ACC112 (cell line): ENCODE results near the gene TMEM54.

Source experiments
- H2AFZ ChIP-seq: fragments of 200-600 bp; sonication (generic); one replicate; pipeline ENCODE4 v1.6.0; 2017; ENCODE audit warnings: antibody characterized with exemption, low read length; ENCODE audit not compliant: unreplicated experiment
- H3K27ac ChIP-seq: fragments of 200-600 bp; sonication (generic); 2 replicates; pipeline ENCODE4 v1.5.1; 2014; ENCODE audit warnings: low read depth, mild to moderate bottlenecking, antibody characterized with exemption, low read length, moderate library complexity
- H3K27me3 ChIP-seq: fragments of 200-600 bp; sonication (generic); 2 replicates; pipeline ENCODE4 v1.6.1; 2014; ENCODE audit warnings: mild to moderate bottlenecking, antibody characterized with exemption, low read length, moderate library complexity, mixed read lengths; ENCODE audit not compliant: insufficient read depth
- H3K36me3 ChIP-seq: fragments of 200-600 bp; sonication (generic); 2 replicates; pipeline ENCODE4 v1.6.1; 2016; ENCODE audit warnings: mild to moderate bottlenecking, antibody characterized with exemption, low read length, moderate library complexity, mixed read lengths; ENCODE audit not compliant: insufficient read depth
- H3K4me1 ChIP-seq: fragments of 200-600 bp; sonication (generic); one replicate; pipeline ENCODE4 v1.6.1; 2016; ENCODE audit warnings: low read length, mixed read lengths; ENCODE audit not compliant: insufficient read depth, unreplicated experiment, control insufficient read depth
- H3K4me3 ChIP-seq: fragments of 200-600 bp; sonication (generic); 2 replicates; pipeline ENCODE4 v1.5.1; 2014; ENCODE audit warnings: mild to moderate bottlenecking, low read depth, low read length
- H3K79me2 ChIP-seq: fragments of 200-600 bp; sonication (generic); one replicate; pipeline ENCODE4 v1.6.0; 2016; ENCODE audit warnings: low read length; ENCODE audit not compliant: control insufficient read depth, unreplicated experiment, insufficient read depth

The TMEM54 gene

GRCh38 chr1:32869923-32870614 lies 31.1 kb downstream of the TMEM54 start:
- Histone ChIP-seq H2AFZ (no peak overlapping the region), H3K4me1 (no peaks in the 10 kb centered on the region), H3K27me3 (peaks cover 22% of the 10 kb centered on the region), H3K4me3 (peak overlapping the region; percentile 32; the same call in 1 of the 2 replicates), H3K79me2 (no peaks in the 10 kb centered on the region), H3K27ac (no peak overlapping the region), H3K36me3 (no peaks in the 10 kb centered on the region)

GRCh38 chr1:32868806-32869455 lies 32.3 kb downstream of the TMEM54 start:
- Histone ChIP-seq H3K79me2 (no peaks in the 10 kb centered on the region), H3K36me3 (no peaks in the 10 kb centered on the region), H3K27me3 (peaks cover 22% of the 10 kb centered on the region), H3K27ac (no peak overlapping the region), H3K4me3 (no peak overlapping the region), H3K4me1 (no peaks in the 10 kb centered on the region), H2AFZ (no peak overlapping the region)

- Histone ChIP-seq H3K27me3 (peaks cover 22% of the 10 kb centered on the region), H3K27ac (no peak overlapping the region), H3K79me2 (no peaks in the 10 kb centered on the region), H3K36me3 (no peaks in the 10 kb centered on the region), H2AFZ (no peak overlapping the region), H3K4me3 (no peak overlapping the region), H3K4me1 (no peaks in the 10 kb centered on the region)
Measured at GRCh38 chr1:32868085-32868484, 33.1 kb downstream of the TMEM54 start.

DNA sequence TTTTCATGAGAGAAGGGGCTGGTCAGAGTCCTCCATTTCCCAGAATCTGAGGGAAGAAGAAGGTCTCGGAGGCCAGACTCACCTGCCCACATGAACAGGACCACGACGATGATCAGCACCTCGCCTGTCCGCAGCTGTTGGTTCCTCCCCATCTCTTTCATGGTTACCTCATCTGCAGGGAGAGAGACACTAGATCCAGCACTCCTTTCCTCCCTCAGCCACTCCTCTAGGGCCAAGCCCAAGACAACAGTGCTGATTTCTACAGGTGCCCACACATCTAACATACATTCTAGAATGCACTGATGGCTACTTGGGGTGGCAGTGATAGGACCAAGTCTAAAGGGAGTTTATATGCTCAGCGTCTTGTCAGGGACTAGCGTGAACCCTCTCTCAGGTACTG lies 33.5 kb downstream of the TMEM54 start:
- no peak overlapping the region for H3K27ac ChIP-seq
- no peak overlapping the region for H2AFZ ChIP-seq
- no peaks in the 10 kb centered on the region for H3K4me1 ChIP-seq
- no peaks in the 10 kb centered on the region for H3K79me2 ChIP-seq
- peaks cover 22% of the 10 kb centered on the region for H3K27me3 ChIP-seq
- no peak overlapping the region for H3K4me3 ChIP-seq
- H3K36me3 ChIP-seq, result no peaks in the 10 kb centered on the region

- Histone ChIP-seq H3K4me1 (no peaks in the 10 kb centered on the region), H3K36me3 (no peaks in the 10 kb centered on the region), H3K79me2 (no peaks in the 10 kb centered on the region), H2AFZ (no peak overlapping the region), H3K27me3 (peaks cover 21% of the 10 kb centered on the region), H3K27ac (no peak overlapping the region), H3K4me3 (no peak overlapping the region)
Measured at GRCh38 chr1:32867151-32867550, 34.0 kb downstream of the TMEM54 start.

DNA sequence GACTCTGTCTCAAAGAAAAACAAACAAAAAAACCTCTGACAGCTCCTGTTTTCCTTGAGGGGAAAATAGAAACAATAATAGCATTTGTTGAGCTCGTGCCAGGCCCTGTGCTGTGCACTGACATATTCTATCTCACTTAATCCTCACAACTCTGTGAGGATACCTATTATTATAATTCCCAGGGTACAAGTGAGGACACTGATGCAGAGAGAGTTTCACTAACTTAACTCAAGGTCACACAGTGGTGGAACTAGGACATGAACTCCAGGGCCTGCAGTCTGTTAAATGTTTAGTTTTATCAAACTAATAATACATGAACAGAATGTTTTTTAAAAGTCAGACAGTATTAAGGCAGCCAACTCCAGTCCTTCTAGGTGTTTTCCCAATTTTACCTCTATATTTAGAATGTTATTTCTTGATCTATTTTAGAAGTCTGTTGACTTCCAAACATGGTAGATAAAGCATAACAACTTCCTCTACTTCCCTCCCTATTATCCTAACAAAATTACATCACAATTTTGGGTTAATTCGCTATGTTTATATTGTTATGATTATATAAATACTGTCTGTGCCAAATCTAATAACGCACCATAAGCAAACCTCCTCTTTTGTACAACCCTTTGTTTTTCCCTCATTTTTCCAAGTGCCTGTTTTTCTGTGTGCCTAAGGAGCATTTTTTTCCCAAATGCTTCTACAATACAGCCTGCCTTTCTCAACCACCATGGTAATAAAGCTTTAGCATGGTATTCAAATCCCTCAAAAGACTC lies 35.4 kb downstream of the TMEM54 start:
- Histone ChIP-seq H3K4me1 (peaks cover 10% of the 10 kb centered on the region), H3K36me3 (no peaks in the 10 kb centered on the region), H3K27ac (no peak overlapping the region), H3K27me3 (peaks cover 8% of the 10 kb centered on the region), H3K79me2 (no peaks in the 10 kb centered on the region), H3K4me3 (no peak overlapping the region), H2AFZ (no peak overlapping the region)

DNA sequence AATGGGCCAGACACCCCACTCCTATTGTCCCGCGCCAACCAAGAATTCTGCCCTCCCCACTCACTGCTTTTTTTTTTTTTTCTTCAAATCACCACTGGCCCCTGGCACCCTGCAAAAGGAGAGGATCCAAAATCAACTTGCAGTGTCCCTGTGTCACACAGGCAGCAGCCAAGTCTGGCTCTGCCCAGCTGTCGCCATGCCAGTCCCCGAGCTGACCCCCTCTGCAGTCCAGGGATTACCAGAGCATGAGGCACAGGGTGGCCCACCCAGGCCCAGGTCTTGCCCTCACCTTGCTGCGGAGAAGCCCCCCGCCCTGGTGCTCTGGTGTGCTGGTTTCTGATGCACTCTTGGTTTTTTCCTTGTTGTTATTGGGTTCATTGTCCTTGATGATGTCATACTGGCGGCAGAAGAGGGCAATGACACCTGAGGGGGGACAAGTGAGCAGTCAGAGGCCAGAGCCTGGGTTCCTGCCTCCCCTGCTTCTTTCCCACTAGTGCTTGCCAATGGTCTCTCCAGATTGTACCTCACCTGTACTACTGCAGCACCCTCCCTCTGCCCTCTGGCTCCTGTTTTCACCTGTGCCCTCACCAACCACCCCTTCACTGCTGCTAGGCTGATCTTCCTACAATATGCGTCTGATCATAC lies 36.7 kb downstream of the TMEM54 start:
- no peak overlapping the region for H3K27ac ChIP-seq
- H2AFZ ChIP-seq, result no peak overlapping the region
- H3K4me1 ChIP-seq, result peaks cover 10% of the 10 kb centered on the region
- H3K79me2 ChIP-seq, result no peaks in the 10 kb centered on the region
- no peak overlapping the region for H3K4me3 ChIP-seq
- 0 out of 2 replicates have a peak, but pooled peaks cover 2% of the 10 kb centered on the region for H3K36me3 ChIP-seq
- H3K27me3 ChIP-seq, result no peaks in the 10 kb centered on the region

DNA sequence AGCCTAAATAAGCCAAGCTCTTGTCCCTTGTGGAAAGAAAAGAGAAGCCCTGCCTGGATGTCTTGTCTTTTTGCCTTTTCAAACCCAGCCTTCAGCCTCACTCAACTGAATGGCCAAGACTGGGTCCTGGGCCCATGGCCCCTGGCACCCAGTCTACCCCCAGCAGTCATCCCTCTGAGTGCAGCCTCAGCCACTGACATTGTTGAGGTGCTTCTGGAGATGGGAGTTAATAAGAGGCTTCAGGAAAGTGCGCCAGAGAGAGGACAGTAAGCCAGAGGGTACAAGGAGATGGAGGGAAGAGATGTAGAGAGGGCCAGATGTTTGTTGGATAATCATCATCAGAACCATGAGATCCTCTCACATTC lies 37.3 kb downstream of the TMEM54 start:
- no peak overlapping the region for H3K4me3 ChIP-seq
- no peaks in the 10 kb centered on the region for H3K27me3 ChIP-seq
- 0 out of 2 replicates have a peak, but pooled peaks cover 3% of the 10 kb centered on the region for H3K36me3 ChIP-seq
- H3K27ac ChIP-seq, result no peak overlapping the region
- no peak overlapping the region for H2AFZ ChIP-seq
- no peaks in the 10 kb centered on the region for H3K79me2 ChIP-seq
- H3K4me1 ChIP-seq, result peaks cover 10% of the 10 kb centered on the region

- H3K36me3 ChIP-seq, result 0 out of 2 replicates have a peak, but pooled peaks cover 3% of the 10 kb centered on the region
- H3K27me3 ChIP-seq, result no peaks in the 10 kb centered on the region
- H3K27ac ChIP-seq, result no peak overlapping the region
- H3K4me1 ChIP-seq, result peaks cover 10% of the 10 kb centered on the region
- no peak overlapping the region for H3K4me3 ChIP-seq
- H2AFZ ChIP-seq, result no peak overlapping the region
- no peaks in the 10 kb centered on the region for H3K79me2 ChIP-seq
Measured at GRCh38 chr1:32863218-32863880, 37.8 kb downstream of the TMEM54 start.
